Hepatocyte (in vitro differentiated cells): ENCODE measurements around the gene AP1G1.
"Not testable (repeated sequence)": the region's sequence is repeated elsewhere in the genome, so short reads cannot be mapped to it uniquely, and the experiment has no call there.

Experiments
- CTCF ChIP-seq: fragments of 200-600 bp; sonication (generic); IDR thresholded peaks from 2 replicates; pipeline ENCODE4 v1.5.1; 2016; ENCODE audit warnings: antibody characterized with exemption, mild to moderate bottlenecking; ENCODE audit not compliant: poor library complexity
- EZH2 ChIP-seq: fragments of 200-600 bp; sonication (generic); IDR thresholded peaks from 2 replicates; pipeline ENCODE4 v1.6.1; 2016; ENCODE audit warnings: antibody characterized with exemption, mild to moderate bottlenecking, borderline replicate concordance

GRCh38 chr16:71831698-71832097, 23.1 kb upstream of the AP1G1 start:
- not testable (repeated sequence) for TF ChIP-seq CTCF, EZH2
